ENCODE data around the gene GNG8.

GRCh38 chr19:46678110-46678732 lies 42.2 kb upstream of the GNG8 start:
- TF ChIP-seq POLR2AphosphoS5 (IDR thresholded peaks at IDR 0.05) (peak in 2 of 3 donors; percentile 25 to 58), CTCF (IDR thresholded peaks at IDR 0.05 in 8 of 11, conservative IDR thresholded peaks at IDR 0.05 in 3 of 11) (no peak), POLR2A (IDR thresholded peaks at IDR 0.05) (no peak)

Measured in spleen (tissue), 7 donors.